HCT116 (cell line): Measurements from ENCODE around the gene ANXA7.

Experiments
- POLR2A ChIP-seq: IDR thresholded peaks from 2 replicates; pipeline ENCODE4 v1.7.0; 2011; ENCODE audit warnings: borderline replicate concordance; ENCODE audit not compliant: insufficient read depth, insufficient read length; ENCODE audit errors: extremely low read depth
- TF ChIP-seq, protein P1 (sequence below), 3 experiments: fragments of 200-600 bp in 1 of 3; sonication (generic) in 1 of 3; IDR thresholded peaks in 2 of 3; conservative IDR thresholded peaks in 1 of 3; 2 replicates each; pipeline ENCODE4 v1.5.1; 2012 to 2017; ENCODE audit warnings: low read depth in 2 of 3, low read length in 2 of 3, antibody characterized with exemption in 1 of 3, borderline replicate concordance in 1 of 3, control low read depth in 1 of 3, mild to moderate bottlenecking in 1 of 3, mixed read lengths in 1 of 3, mixed run types in 1 of 3, moderate library complexity in 1 of 3; ENCODE audit not compliant: insufficient read depth in 1 of 3

DNA sequence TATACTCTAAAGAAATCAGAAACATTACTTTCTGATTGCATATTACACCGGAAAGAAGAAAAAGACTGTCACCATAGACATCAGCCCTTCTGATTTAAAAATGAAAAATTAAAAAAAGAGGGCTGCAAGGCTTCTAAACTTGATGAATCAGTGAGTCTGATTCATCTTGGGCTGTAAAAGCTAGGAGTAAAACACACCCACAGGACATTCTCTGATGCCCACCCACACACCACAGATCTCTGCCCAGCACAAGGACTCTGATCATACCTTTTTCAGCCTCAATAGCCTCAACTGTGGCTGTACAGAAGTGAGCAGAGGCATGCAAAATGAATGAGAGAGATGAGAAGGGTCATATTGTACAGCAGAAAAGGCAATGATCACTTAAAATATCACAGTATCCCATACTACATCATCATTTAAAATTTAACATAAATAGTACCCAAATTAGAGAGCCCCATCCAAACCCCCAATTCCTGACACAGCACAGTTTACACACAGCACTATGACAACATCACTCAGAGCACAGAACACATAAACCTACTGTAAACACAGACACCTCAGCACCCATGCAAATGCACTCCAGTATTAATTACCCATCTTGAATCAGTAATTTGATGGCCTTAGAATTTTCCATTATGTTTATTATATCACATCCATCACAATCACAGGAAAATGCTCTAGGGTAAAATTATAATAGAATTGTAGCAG, 25.9 kb upstream of the ANXA7 start:
- TF ChIP-seq, protein P1, sequence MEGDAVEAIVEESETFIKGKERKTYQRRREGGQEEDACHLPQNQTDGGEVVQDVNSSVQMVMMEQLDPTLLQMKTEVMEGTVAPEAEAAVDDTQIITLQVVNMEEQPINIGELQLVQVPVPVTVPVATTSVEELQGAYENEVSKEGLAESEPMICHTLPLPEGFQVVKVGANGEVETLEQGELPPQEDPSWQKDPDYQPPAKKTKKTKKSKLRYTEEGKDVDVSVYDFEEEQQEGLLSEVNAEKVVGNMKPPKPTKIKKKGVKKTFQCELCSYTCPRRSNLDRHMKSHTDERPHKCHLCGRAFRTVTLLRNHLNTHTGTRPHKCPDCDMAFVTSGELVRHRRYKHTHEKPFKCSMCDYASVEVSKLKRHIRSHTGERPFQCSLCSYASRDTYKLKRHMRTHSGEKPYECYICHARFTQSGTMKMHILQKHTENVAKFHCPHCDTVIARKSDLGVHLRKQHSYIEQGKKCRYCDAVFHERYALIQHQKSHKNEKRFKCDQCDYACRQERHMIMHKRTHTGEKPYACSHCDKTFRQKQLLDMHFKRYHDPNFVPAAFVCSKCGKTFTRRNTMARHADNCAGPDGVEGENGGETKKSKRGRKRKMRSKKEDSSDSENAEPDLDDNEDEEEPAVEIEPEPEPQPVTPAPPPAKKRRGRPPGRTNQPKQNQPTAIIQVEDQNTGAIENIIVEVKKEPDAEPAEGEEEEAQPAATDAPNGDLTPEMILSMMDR (IDR thresholded peaks at IDR 0.05 in 2 of 3, conservative IDR thresholded peaks at IDR 0.05 in 1 of 3; ENCODE audit: borderline replicate concordance in 1 of 3, insufficient read depth in 1 of 3, low read depth in 2 of 3, low read length in 2 of 3): no peak
- no peak for TF ChIP-seq POLR2A
